Measurements from ENCODE around the gene HMCN2.
"Not testable (repeated sequence)": the region's sequence is repeated elsewhere in the genome, so short reads cannot be mapped to it uniquely, and the experiment has no call there.

Gene HMCN2

GRCh38 chr9:130244548-130245165, 20.9 kb upstream of the HMCN2 start:
- no peak for DNase-seq (ENCODE audit: low read depth)
- no peak for TF ChIP-seq CTCF (conservative IDR thresholded peaks at IDR 0.05; ENCODE audit: low read depth, low read length)

GRCh38 chr9:130245474-130245873, 20.1 kb upstream of the HMCN2 start:
- TF ChIP-seq CTCF (conservative IDR thresholded peaks at IDR 0.05; ENCODE audit: low read depth, low read length), result no peak
- no peak for DNase-seq (ENCODE audit: low read depth)
- H3K4me3 ChIP-seq (ENCODE audit: low read length), result no peak overlapping the region

More at GRCh38 chr9:130244548-130245165, 20.9 kb upstream of the HMCN2 start:
- H3K4me3 ChIP-seq (ENCODE audit: low read length), result no peak overlapping the region

- no peak for TF ChIP-seq CTCF (conservative IDR thresholded peaks at IDR 0.05; ENCODE audit: low read depth, low read length)
Measured at GRCh38 chr9:130246126-130246525, 19.4 kb upstream of the HMCN2 start.

GRCh38 chr9:130254747-130255630, 10.6 kb upstream of the HMCN2 start:
- no peak for TF ChIP-seq CTCF (conservative IDR thresholded peaks at IDR 0.05; ENCODE audit: low read depth, low read length)
- no peak overlapping the region for H3K4me3 ChIP-seq (ENCODE audit: low read length)
- DNase-seq (ENCODE audit: low read depth), result no peak

More at GRCh38 chr9:130246126-130246525, 19.4 kb upstream of the HMCN2 start:
- DNase-seq (ENCODE audit: low read depth), result no peak
- no peak overlapping the region for H3K4me3 ChIP-seq (ENCODE audit: low read length)

DNA sequence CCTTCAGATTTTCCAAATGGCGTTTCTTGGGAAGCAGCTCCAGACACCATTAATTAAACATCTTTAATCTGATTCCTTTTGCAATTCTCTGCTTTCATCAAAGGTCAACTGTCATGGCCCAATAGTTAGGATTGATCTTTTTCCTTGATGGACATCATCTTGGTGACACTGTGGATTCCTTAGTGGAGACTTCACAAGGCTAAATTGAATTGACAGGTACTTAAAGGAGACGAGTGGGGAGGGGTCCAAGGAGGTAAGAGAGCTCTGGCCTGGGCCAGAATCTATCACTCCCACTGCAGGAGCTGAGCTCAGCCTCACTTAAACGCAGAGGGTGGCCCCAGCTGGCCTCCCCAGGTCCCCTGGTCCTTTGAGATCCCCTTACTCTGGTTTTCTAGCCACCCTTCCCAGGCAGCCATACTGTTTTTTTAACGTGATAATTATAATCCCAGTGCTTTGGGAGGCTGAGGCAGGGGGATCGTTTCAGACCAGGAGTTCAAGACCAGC, 9.9 kb upstream of the HMCN2 start:
- no peak overlapping the region for H3K4me3 ChIP-seq (ENCODE audit: low read length)
- TF ChIP-seq CTCF (conservative IDR thresholded peaks at IDR 0.05; ENCODE audit: low read depth, low read length), result no peak
- DNase-seq (ENCODE audit: low read depth), result no peak

GRCh38 chr9:130256644-130257043, 8.9 kb upstream of the HMCN2 start:
- H3K4me3 ChIP-seq (ENCODE audit: low read length), result no peak overlapping the region
- TF ChIP-seq CTCF (conservative IDR thresholded peaks at IDR 0.05; ENCODE audit: low read depth, low read length), result no peak
- no peak for DNase-seq (ENCODE audit: low read depth)

GRCh38 chr9:130258137-130258536, 7.4 kb upstream of the HMCN2 start:
- not testable (repeated sequence) for DNase-seq (ENCODE audit: low read depth); H3K4me3 ChIP-seq (ENCODE audit: low read length)

All from retinal pigment epithelial cell (primary cell).